Choroid plexus epithelial cell (primary cell): ENCODE results near the gene AP4E1.

ENCODE experiments used
- DNase-seq: peaks from one replicate; pipeline ENCODE4 v3.0.0-alpha.2; 2010; ENCODE audit warnings: low read depth
- H3K4me3 ChIP-seq: 2 replicates; pipeline ENCODE4 v1.5.1; 2011; ENCODE audit warnings: low read depth, mild to moderate bottlenecking, control low read depth, low read length, moderate library complexity
- TF ChIP-seq, protein P1 (sequence below): conservative IDR thresholded peaks from 2 replicates; pipeline ENCODE4 v1.5.1; 2011; ENCODE audit warnings: low read depth, mild to moderate bottlenecking, control low read depth, inconsistent platforms, low read length, moderate library complexity

Gene AP4E1

GRCh38 chr15:51007131-51007666, 98.7 kb downstream of the AP4E1 start:
- no peak for DNase-seq
- no peak overlapping the region for H3K4me3 ChIP-seq
- TF ChIP-seq, protein P1, sequence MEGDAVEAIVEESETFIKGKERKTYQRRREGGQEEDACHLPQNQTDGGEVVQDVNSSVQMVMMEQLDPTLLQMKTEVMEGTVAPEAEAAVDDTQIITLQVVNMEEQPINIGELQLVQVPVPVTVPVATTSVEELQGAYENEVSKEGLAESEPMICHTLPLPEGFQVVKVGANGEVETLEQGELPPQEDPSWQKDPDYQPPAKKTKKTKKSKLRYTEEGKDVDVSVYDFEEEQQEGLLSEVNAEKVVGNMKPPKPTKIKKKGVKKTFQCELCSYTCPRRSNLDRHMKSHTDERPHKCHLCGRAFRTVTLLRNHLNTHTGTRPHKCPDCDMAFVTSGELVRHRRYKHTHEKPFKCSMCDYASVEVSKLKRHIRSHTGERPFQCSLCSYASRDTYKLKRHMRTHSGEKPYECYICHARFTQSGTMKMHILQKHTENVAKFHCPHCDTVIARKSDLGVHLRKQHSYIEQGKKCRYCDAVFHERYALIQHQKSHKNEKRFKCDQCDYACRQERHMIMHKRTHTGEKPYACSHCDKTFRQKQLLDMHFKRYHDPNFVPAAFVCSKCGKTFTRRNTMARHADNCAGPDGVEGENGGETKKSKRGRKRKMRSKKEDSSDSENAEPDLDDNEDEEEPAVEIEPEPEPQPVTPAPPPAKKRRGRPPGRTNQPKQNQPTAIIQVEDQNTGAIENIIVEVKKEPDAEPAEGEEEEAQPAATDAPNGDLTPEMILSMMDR = no peak

GRCh38 chr15:51011212-51011611, 102.7 kb downstream of the AP4E1 start:
- H3K4me3 ChIP-seq = no peak overlapping the region
- no peak for DNase-seq
- TF ChIP-seq, protein P1 = no peak

GRCh38 chr15:51016615-51017014, 108.1 kb downstream of the AP4E1 start:
- no peak overlapping the region for H3K4me3 ChIP-seq
- TF ChIP-seq, protein P1 = no peak
- peak; percentile 11 for DNase-seq

GRCh38 chr15:51022206-51022605, 113.7 kb downstream of the AP4E1 start:
- TF ChIP-seq, protein P1 = no peak
- DNase-seq = no peak
- no peak overlapping the region for H3K4me3 ChIP-seq

DNA sequence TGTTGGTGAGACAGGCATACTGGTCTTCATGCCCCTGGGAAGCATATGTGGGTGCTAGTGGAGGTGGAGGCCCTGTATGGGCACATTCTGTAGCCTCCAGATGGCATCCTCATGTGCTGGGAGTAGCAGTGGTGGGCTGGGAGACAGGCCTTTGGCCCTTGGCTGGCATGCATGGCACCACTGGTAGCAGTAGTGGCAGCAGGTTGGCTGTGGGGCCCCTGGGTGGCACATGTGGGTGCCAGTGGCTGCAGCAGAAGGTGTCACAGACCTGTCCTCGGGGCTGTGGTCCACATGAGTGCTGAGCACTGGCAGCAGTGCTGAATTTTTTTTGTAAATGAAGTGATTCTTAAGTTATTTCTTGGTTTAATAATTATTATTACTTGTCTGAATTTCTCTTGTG, 115.0 kb downstream of the AP4E1 start:
- no peak for DNase-seq
- H3K4me3 ChIP-seq = no peak overlapping the region
- TF ChIP-seq, protein P1 = no peak

DNA sequence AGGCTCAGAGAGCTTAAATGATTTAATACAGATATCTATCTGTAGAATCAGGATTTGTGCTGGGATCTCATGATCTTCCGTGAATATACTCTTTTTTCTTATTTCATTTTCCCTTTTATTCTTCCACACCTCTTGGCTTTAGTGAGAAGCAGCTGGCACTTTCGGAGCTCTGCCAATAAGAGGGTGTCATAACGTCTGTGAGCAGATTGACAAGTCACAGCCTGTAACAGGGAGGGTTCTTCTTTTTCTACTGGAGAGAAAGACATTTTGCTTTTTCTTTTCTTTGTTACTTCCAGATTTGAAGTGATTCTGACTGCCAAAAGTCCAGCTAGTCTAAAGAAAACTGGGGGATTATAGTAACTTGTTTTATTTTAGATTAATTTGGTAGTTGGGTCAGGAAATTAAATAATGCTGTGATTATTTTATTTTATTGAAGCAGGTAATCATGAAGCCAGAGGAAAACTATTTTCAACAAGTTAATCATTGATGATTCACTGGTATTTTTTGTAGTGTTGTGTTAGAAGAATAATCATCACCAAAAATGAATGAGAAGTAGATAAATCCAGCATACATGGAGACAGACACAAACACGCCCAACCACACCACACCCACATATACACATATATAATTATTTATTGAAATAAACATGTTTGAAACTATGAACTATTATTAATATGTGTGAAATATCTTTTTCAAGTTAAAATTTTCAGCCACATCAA, 116.4 kb downstream of the AP4E1 start:
- DNase-seq = no peak
- no peak overlapping the region for H3K4me3 ChIP-seq
- TF ChIP-seq, protein P1 = no peak

DNA sequence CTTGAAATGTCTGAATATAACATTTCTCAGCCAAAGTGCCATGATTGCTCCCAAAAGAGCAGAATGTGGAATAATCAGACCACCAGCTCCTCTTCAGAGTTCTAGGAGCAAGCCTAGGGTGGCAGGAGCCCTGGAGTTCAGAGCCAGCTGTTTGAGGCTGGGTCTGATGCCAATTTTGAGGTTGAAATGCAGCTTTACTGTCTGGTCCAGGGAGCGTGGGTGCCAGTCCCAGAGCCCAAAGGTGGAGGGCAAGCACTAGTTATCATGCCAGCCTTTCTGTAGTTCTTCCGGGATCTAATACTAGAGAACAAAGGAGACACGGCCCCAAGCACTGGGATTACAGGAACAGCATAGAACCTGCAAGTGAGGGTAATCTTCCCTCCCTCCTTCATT, 117.0 kb downstream of the AP4E1 start:
- H3K4me3 ChIP-seq = no peak overlapping the region
- TF ChIP-seq, protein P1 = no peak
- no peak for DNase-seq
